ENCODE data around the gene SORBS2. TPM values are rescaled to one million over a fixed set of nuclear protein-coding genes. Genes with fewer than 3 reads are reported as not detected.

The SORBS2 gene
- total RNA-seq, 2 donors from 2014 or later: 37.5 to 82.2 TPM

GRCh38 chr4:185638548-185639301 is 173.3 kb downstream of the SORBS2 start:
- ATAC-seq (no peak), DNase-seq (no peak)
- intact Hi-C loops (cut with DNase I, micrococcal nuclease): loop anchor here in 1 of 2 donors (5.0 kb wide), 1 partner anchor 399 kb away; no protein-coding TSS in a partner anchor

DNA sequence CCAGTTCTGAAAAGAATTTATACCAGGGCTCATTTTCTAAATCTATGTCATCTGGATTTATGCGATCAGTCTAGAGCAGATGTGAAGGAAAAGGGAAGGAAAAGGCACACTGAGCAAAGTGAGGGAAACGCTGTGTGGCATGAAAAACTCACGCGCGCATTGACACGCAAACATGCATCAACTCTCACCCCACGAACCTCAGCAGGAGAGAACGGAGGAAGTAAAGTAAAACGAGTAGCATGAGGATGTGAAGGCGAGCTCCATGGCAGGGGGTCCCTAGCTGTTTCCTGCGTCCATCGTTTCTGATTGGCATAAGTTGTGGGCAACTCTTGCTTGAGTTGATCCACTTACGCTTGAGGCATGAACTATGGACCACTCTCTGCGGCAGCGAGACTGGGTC is 173.9 kb downstream of the SORBS2 start:
- ATAC-seq (no peak), DNase-seq (no peak)
- intact Hi-C loops (cut with DNase I, micrococcal nuclease): loop anchor here in 1 of 2 donors (5.0 kb wide), 1 partner anchor 399 kb away; no protein-coding TSS in a partner anchor

- DNase-seq (no peak), ATAC-seq (no peak)
- intact Hi-C loops (cut with DNase I, micrococcal nuclease): loop anchor here in 1 of 2 donors (5.0 kb wide), 1 partner anchor 400 kb away; no protein-coding TSS in a partner anchor
These were observed 174.7 kb downstream of the SORBS2 start for GRCh38 chr4:185637163-185637875.

DNA sequence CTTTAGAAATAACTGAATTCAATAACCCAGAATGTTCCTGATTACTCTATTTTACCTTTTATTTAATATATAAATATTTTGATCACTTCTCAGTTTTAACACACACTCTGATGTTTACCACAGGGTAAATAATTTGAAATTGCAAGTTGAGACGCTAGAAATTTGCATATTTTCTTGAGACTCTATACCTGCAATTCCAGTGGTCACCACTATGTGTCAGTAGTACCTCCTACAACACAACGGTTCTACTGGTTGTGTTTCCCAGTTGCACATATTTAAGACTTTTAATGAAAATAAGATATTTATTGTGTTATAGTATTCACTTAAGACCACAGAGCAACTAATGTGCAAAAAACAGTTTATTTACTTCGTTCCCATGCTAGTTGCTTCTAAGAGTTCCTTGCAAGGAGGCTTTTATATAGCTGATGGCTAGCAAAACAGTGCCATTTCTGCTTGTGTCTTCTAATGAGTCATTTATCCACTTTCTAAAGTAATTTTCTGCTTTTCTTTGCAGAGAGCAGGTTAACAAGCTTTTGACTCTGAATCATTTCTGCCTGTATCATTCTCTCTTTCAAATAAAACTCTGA is 177.8 kb downstream of the SORBS2 start:
- DNase-seq (no peak), ATAC-seq (no peak)
- intact Hi-C loops (cut with DNase I, micrococcal nuclease): no loop called here

DNA sequence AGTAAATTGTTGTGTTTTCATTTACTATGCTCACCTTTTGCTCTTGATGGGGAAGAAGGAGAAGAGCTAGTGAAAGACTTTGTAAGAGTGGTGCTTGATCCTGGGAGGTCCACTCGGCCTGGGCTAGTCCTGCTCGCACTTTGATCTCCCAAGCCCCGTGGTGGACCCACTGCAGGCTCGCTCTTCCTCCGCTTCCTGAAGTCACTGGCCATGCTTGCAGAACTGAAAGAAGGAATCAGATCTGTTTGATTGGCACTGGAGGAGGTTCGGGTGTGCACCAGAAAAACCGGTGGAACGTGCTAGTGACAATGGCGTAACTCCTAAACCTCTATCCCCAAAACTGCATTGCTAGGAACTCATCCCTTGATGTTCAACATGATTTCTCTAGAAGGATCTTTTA is 185.2 kb downstream of the SORBS2 start:
- no peak for DNase-seq
- intact Hi-C loops (cut with DNase I, micrococcal nuclease): no loop called here
- no peak for ATAC-seq

DNA sequence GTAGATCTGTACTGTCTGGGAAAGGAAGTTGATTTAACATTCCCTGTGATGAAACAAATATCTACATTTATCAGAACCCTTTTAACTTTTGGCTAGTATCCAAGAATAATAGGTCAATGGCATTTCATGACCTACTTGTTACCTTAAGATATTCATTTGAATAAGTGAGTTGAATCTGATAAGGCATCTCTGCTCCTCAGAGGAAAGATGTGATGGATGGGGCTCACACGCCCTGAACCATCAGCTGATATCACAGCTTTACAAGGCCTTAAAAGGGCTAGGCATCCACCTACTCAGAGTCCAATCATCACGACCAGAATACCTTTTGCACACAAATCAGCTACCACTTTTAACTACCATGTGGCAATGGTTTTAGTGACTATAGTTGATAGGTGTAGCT is 186.5 kb downstream of the SORBS2 start:
- ATAC-seq: no peak
- no peak for DNase-seq
- intact Hi-C loops (cut with DNase I, micrococcal nuclease): no loop called here

GRCh38 chr4:185624259-185624589 is 187.8 kb downstream of the SORBS2 start:
- no peak for DNase-seq
- no peak for ATAC-seq
- intact Hi-C loops (cut with DNase I, micrococcal nuclease): no loop called here

DNA sequence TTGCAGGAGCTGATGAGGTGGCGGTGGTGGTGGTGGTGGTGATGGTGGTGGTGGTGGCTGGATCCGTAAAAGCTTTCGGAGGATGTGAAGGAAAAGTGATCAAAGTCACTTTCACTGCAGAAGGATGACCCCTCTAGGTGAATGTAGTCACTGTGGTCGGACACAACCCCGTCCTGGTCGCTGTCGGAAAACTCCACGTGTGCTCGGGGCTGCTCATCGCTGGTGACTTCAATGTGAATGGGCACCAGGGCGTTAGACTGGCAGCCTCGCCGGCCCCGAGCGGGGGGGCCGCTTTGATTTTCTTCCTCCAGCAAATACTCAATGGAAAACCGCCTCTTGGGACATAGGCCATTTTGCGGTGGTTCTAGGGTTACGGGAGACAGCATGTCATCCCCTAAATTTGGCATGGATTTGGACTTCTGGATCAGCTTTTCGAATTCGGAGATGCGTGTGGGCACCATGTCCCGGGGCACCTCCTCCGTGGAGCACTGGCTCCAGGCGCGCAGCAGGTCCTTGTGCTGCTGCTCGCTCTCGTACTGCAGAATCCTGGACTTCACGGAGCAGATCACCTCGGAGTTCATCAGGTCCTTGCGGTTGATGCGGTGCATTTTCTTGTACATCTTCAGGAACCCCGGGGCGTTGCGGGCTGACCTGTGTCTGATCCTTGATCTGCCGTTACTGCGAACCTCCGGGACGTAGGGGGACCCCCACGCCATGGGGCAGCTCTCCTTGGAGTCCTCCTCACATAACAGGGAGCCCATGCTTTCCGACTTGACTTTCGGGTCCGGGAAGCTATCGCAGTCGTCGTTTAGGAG is 188.3 kb downstream of the SORBS2 start:
- DNase-seq: no peak
- ATAC-seq: no peak
- intact Hi-C loops (cut with DNase I, micrococcal nuclease): no loop called here

GRCh38 chr4:185608185-185608584 is 203.8 kb downstream of the SORBS2 start:
- ATAC-seq (no peak), DNase-seq (no peak)
- intact Hi-C loops (cut with DNase I, micrococcal nuclease): no loop called here

DNA sequence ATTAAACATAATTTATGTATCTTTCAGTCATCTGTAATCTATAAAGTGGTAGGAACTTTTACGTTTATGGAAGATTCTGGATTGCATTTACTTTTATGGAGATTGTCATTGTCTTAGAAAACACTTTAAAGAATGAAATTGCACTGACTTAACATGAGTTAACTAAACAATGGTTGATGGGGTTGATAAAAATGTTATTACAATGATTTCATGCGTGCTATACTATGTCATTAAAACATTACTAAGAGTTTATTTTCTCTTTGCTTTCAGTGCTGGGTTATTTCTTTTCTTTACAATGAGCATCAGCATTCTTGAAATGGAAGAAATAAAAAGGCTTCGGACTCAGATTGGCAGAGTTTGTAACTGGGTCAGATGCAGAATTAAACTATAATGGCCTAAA is 209.6 kb downstream of the SORBS2 start:
- intact Hi-C loops (cut with DNase I, micrococcal nuclease): no loop called here
- DNase-seq: no peak
- ATAC-seq: no peak

GRCh38 chr4:185600801-185601434 is 211.1 kb downstream of the SORBS2 start:
- intact Hi-C loops (cut with DNase I, micrococcal nuclease): no loop called here
- no peak for ATAC-seq

GRCh38 chr4:185599553-185600243 is 212.3 kb downstream of the SORBS2 start:
- intact Hi-C loops (cut with DNase I, micrococcal nuclease): loop anchor here in 1 of 2 donors (10.0 kb wide), 1 partner anchor 65 kb away; the partner anchor contains the start of gene PDLIM3
- no peak for ATAC-seq

More at GRCh38 chr4:185600801-185601434, 211.1 kb downstream of the SORBS2 start:
- no peak for DNase-seq

GRCh38 chr4:185598846-185599552 is 213.0 kb downstream of the SORBS2 start:
- intact Hi-C loops (cut with DNase I, micrococcal nuclease): loop anchor here in 1 of 2 donors (10.0 kb wide), 1 partner anchor 64 kb away; the partner anchor contains the start of gene PDLIM3
- ATAC-seq (no peak), DNase-seq (no peak)

More at GRCh38 chr4:185599553-185600243, 212.3 kb downstream of the SORBS2 start:
- no peak for DNase-seq

DNA sequence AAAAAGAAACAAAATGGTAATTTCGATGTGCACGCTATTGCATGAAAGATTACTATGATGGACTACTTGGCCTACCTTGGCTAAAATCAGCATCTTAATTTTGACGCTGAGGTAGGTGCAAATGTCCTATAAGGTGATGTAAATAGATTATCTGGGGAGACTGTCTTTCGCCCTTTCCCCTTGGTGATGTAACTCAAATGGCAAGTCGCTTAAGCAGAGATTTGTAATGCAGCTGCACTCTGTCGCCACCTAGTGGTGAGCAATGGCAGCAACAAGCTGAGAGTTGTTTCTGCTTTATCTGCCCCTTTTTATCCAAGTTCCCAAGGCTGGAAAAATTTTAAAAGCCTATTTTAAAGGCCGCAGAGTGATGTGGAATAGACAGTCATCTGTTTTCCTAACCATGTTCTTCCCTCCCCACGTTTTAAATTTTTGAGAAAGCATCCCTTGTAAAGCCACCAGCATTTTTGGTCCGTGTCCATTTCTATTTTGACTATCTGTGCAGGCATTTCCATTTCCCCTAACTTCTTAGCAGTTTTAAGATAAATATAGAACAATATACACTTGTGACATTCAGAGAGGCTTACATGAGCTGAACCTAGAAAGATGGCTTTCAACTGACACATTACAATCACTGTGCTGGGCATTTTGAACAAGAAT is 214.3 kb downstream of the SORBS2 start:
- ATAC-seq (peak; percentile 75), DNase-seq (peak; percentile 38 to 75)
- intact Hi-C loops (cut with DNase I, micrococcal nuclease): loop anchor here in 1 of 2 donors (10.0 kb wide), 1 partner anchor 63 kb away; the partner anchor contains the start of gene PDLIM3

- DNase-seq (no peak), ATAC-seq (no peak)
- intact Hi-C loops (cut with DNase I, micrococcal nuclease): loop anchor here in 1 of 2 donors (5.0 to 10.0 kb wide), 2 partner anchors 58 to 116 kb away; partner anchors contain the start of gene PDLIM3
These were observed 219.0 kb downstream of the SORBS2 start for GRCh38 chr4:185592845-185593488.

GRCh38 chr4:185592438-185592837 is 219.6 kb downstream of the SORBS2 start:
- intact Hi-C loops (cut with DNase I, micrococcal nuclease): loop anchor here in 1 of 2 donors (5.0 to 10.0 kb wide), 2 partner anchors 58 to 115 kb away; partner anchors contain the start of gene PDLIM3
- DNase-seq: no peak
- no peak for ATAC-seq
